Measurements from ENCODE around the gene PQBP1.

DNA sequence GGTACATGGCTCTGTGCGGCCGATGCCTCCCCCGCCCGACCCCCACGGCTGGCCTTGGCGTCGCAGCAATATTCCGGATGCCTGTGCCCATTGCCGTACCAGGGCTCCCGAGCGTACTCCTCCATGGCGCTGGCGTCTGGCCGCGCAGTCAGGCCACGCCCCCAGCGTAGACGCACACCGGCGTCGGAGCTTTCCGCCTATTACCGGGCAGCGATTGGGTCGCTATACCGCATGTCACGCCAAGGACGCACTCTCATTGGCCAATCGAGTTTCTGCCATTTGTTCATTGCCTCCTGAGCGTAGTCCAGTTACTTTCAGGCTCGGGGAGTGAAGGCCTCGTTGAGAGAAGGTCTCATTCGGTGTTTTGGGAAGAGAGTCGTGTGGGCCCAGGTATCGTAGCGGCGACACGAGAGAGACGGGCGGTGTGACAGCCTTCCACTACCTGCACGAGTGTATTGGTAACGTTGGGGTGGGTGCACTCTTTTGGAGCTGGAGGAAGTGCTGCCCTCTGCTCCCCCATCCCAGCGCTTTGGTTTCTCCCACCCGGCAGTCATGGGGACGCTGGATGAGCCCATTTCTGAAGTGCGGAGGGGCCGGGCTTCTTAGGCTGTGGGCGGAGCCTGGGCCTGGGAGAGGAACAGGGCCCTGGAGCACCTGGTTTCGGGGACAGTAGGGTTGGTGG, at the start of gene PQBP1, which contains the start of gene TIMM17B:
- TF ChIP-seq, protein P1, sequence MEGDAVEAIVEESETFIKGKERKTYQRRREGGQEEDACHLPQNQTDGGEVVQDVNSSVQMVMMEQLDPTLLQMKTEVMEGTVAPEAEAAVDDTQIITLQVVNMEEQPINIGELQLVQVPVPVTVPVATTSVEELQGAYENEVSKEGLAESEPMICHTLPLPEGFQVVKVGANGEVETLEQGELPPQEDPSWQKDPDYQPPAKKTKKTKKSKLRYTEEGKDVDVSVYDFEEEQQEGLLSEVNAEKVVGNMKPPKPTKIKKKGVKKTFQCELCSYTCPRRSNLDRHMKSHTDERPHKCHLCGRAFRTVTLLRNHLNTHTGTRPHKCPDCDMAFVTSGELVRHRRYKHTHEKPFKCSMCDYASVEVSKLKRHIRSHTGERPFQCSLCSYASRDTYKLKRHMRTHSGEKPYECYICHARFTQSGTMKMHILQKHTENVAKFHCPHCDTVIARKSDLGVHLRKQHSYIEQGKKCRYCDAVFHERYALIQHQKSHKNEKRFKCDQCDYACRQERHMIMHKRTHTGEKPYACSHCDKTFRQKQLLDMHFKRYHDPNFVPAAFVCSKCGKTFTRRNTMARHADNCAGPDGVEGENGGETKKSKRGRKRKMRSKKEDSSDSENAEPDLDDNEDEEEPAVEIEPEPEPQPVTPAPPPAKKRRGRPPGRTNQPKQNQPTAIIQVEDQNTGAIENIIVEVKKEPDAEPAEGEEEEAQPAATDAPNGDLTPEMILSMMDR (IDR thresholded peaks at IDR 0.05), result no peak
- TF ChIP-seq POLR2A (IDR thresholded peaks at IDR 0.05), result peak; percentile 71 to 83

All from uterus (tissue), 2 donors.